Subcutaneous abdominal adipose tissue (tissue), 5 donors: ENCODE data around the gene GFI1.
"Not testable (repeated sequence)": the region's sequence is repeated elsewhere in the genome, so short reads cannot be mapped to it uniquely, and the experiment has no call there.

Source experiments
- H3K27ac ChIP-seq: one replicate; pipeline ENCODE4 v1.7.0; 2013; ENCODE audit warnings: low read depth, mild to moderate bottlenecking, inconsistent platforms, low read length, moderate library complexity
- H3K27me3 ChIP-seq, 5 donors: one replicate each; pipeline ENCODE4 v1.7.0; 2013; ENCODE audit warnings: low read length in 5 of 5, inconsistent platforms in 1 of 5; ENCODE audit not compliant: control insufficient read depth in 5 of 5, insufficient read depth in 4 of 5
- H3K36me3 ChIP-seq, 5 donors: one replicate each; pipeline ENCODE4 v1.7.0; 2013; ENCODE audit warnings: low read length in 5 of 5; ENCODE audit not compliant: control insufficient read depth in 5 of 5, insufficient read depth in 5 of 5
- H3K4me1 ChIP-seq, 5 donors: one replicate each; pipeline ENCODE4 v1.7.0; 2013; ENCODE audit warnings: low read length in 5 of 5, mild to moderate bottlenecking in 3 of 5, moderate library complexity in 1 of 5; ENCODE audit not compliant: control insufficient read depth in 5 of 5, insufficient read depth in 5 of 5
- H3K4me3 ChIP-seq, 5 donors: one replicate each; pipeline ENCODE4 v1.7.0; 2013; ENCODE audit warnings: low read length in 5 of 5, low read depth in 1 of 5
- H3K9ac ChIP-seq, 5 donors: one replicate each; pipeline ENCODE4 v1.7.0; 2013; ENCODE audit warnings: low read length in 5 of 5, mild to moderate bottlenecking in 4 of 5, moderate library complexity in 3 of 5
- H3K9me3 ChIP-seq, 5 donors: one replicate each; pipeline ENCODE4 v1.7.0; 2013; ENCODE audit warnings: low read length in 5 of 5; ENCODE audit not compliant: control insufficient read depth in 5 of 5
- donor health status: healthy.
- donor health status: healthy.
- donor health status: healthy.
- donor health status: healthy.
- donor health status: healthy.

GFI1 gene

DNA sequence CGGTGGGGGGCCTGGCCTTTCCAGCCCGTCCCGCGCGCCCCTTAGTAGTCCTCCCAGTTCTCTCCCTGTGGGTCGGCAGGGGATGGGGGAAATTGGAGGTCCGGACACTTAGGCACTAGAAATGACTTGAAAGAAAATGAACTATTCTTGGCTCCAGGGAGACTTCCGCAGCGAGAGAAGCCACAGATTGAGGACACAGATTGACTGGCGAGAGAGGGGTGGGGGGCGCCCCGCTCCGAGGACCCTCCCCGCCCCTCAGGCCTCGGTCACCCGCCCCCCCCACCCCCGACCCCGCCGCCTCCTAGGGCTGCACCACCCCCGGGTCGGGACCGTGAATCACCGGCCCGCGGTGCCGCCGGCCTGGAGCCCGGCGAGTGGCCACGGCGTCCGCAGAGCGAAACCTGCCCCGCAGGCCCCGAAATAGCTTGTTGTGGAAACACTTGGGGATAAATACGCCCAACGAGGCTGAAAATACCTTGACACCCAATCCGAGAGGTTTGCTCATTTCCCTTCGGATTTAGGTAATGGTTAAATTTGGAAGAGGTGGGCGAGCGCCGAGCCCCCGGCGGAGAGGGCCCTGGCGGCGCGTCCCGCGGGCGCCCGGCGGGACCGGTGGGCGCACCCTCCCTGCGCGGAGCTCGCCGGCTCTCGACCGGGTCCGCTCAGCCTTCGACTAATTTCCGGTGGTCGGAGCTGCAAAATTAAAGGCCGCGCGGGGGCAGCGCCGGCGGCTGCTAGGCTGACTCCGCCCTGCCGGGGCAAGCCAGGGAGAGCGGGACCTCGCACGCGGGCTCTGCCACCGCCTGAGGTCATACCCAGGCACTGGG lies at the start of gene GFI1:
TSS of gene GFI1 (minus strand) at position 675 of the 827 bp plus-strand sequence. CDS start 3,438 bp downstream, outside the sequence.
- Histone ChIP-seq H3K27me3 (peaks cover 26 to 55% (median 42%) of the 10 kb centered on the region in 5 donors), H3K27ac (no peak within 1 kb of the TSS), H3K36me3 (no peaks in the 10 kb centered on the region), H3K9ac (no peak within 1 kb of the TSS), H3K4me3 (peak within 1 kb of the TSS; percentile 55 to 73 (median 63)), H3K9me3 (no peaks in the 10 kb centered on the region), H3K4me1 (peaks cover 2 to 55% (median 52%) of the 10 kb centered on the region in 5 donors)

DNA sequence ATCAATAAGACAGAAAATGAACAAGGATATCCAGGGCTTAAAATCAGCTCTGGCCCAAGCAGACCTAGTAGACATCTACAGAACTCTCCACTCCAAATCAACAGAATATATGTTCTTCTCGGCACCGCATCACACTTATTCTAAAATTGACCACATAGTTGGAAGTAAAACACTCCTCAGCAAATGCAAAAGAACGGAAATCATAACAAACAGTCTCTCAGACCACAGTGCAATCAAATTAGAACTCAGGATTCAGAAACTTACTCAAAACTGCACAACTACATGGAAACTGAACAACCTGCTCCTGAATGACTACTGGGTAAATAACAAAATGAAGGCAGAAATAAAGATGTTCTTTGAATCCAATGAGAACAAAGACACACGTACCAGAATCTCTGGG lies 45.6 kb upstream of the GFI1 start:
- H3K27ac ChIP-seq, H3K9ac ChIP-seq, H3K36me3 ChIP-seq: not testable (repeated sequence)

DNA sequence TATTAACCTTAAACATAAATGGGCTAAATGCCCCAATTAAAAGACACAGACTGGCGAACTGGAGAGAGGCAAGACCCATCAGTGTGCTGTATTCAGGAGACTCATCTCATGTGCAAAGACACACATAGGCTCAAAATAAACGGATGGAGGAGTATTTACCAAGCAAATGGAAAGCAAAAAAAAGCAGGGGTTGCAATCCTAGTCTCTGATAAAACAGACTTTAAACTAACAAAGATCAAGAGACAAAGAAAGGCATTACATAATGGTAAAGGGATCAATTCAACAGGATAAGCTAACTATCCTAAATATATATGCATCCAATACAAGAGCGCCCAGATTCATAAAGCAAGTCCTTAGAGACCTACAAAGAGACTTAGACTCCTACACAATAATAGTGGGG lies 45.2 kb upstream of the GFI1 start:
- H3K27me3 ChIP-seq, H3K9ac ChIP-seq, H3K27ac ChIP-seq: not testable (repeated sequence)

More for the DNA sequence above, 45.6 kb upstream of the GFI1 start:
- H3K27me3 ChIP-seq, H3K4me1 ChIP-seq, H3K4me3 ChIP-seq, H3K9me3 ChIP-seq: not testable (repeated sequence)

DNA sequence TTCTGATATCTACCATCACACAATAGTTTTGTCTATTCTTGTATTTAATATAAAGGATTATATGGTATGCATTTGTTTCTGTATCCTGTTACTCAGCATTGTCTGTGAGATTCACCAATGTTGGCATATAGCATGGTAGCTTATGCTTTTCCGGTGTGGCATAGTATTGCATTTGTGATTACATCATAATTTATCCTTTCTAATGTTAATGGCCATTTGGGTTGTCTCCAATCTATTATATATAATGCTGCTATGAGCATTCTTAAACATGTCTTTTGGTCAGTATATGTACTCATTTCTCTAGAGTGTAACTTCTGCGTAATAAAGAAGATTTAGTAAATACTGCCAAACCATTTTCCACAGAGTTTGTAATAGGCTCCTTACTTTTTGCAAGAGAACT lies 40.9 kb upstream of the GFI1 start:
- H3K4me1 ChIP-seq: no peaks in the 10 kb centered on the region
- no peaks in the 10 kb centered on the region for H3K9me3 ChIP-seq
- H3K9ac ChIP-seq: no peak overlapping the region
- no peaks in the 10 kb centered on the region for H3K27me3 ChIP-seq
- no peak overlapping the region for H3K4me3 ChIP-seq
- peaks cover 0 to 6% (median 3%) of the 10 kb centered on the region in 5 donors for H3K36me3 ChIP-seq
- H3K27ac ChIP-seq: no peak overlapping the region

More for the DNA sequence above, 45.2 kb upstream of the GFI1 start:
- not testable (repeated sequence) for H3K9me3 ChIP-seq, H3K36me3 ChIP-seq, H3K4me1 ChIP-seq, H3K4me3 ChIP-seq

DNA sequence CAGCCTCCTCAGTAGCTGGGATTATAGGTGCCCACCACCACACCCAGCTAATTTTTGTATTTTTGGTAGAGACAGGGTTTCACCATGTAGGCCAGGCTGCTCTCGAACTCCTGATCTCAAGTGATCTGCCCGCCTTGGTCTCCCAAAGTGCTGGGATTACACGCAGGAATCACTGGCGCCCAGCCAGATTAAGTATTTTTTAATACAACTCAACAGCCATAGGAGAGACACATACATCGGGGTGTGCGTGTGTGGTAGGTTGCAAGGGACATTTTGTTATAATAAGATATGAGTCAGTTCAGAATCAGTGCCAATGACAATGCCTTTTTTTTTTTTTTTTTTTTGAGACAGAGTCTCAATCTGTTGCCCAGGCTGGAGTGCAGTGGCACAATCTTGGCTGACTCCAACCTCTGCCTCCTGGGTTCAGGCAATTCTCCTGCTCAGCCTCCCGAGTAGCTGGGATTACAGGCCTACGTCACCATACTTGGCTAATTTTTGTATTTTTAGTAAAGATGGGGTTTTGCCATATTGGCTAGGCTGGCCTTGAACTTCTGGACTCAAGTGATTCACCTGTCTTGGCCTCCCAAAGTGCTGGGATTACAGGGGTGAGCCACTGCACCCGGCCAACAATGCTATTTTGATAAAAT lies 38.3 kb upstream of the GFI1 start:
- H3K27ac ChIP-seq, H3K4me3 ChIP-seq, H3K36me3 ChIP-seq, H3K4me1 ChIP-seq, H3K9me3 ChIP-seq, H3K9ac ChIP-seq, H3K27me3 ChIP-seq: not testable (repeated sequence)

DNA sequence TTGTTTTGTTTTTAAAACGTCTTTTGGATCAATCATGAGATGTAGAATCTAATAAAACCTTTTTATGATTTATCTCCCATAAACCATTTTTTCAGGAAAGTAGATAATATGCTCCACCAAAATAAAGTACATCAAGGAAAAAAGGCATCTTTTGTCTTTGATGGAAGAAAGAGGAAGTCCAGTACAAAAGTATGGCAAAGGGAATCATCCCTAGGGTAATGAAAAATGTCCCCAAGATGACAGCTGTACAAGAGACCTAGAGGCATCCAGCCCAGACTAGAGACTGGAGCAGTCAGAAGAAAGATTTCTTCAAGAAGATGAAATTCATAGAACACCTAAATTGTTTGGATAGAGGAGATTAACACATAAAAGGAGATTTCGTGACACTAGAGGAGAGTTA lies 32.3 kb upstream of the GFI1 start:
- no peak overlapping the region for H3K9ac ChIP-seq
- no peaks in the 10 kb centered on the region for H3K4me1 ChIP-seq
- no peaks in the 10 kb centered on the region for H3K9me3 ChIP-seq
- no peak overlapping the region for H3K4me3 ChIP-seq
- no peaks in the 10 kb centered on the region for H3K27me3 ChIP-seq
- H3K36me3 ChIP-seq: peaks cover 0 to 5% (median 2%) of the 10 kb centered on the region in 5 donors
- no peak overlapping the region for H3K27ac ChIP-seq

DNA sequence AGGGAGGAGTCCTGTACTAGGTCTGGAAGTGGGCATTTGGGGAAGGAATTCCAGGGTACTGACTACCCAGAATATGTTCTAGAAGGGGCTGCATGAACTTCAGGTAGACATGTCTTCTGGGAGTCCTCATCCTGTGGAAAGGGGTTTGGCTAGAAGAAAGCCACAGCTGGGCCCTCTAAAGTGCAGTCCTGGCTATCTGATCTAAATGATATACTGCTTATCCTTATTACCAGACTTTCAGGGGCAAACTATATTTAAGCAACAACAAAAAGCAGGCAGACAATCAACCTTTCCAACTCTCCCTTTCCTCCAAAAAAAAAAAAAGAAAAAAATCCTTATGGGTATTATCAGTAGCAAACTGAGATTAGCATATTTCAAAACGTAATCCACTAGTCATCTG lies 29.8 kb upstream of the GFI1 start:
- Histone ChIP-seq H3K9me3 (no peaks in the 10 kb centered on the region), H3K27me3 (no peaks in the 10 kb centered on the region), H3K4me3 (no peak overlapping the region), H3K27ac (no peak overlapping the region), H3K4me1 (no peaks in the 10 kb centered on the region), H3K9ac (no peak overlapping the region), H3K36me3 (peaks cover 0 to 7% (median 2%) of the 10 kb centered on the region in 5 donors)

DNA sequence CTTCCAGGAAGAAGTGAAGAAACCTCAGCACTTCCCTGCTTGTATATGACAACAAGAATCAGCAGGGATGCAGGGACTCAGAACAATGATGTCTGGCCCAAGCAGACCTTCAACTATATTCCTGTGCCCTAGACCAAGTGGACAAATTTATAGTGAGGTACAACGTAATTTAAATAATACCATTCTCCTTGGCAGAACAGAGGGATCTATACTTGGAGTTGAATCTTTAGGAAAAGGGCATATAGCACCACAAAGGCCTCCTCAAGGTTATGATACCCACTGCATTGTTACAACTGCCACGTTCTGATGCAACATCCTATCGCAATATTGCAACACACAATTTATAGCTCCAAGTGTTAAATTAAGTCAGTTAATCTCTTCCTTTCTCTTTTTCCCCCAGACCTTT lies 29.1 kb upstream of the GFI1 start:
- Histone ChIP-seq H3K27ac (no peak overlapping the region), H3K9ac (no peak overlapping the region), H3K4me3 (no peak overlapping the region)

DNA sequence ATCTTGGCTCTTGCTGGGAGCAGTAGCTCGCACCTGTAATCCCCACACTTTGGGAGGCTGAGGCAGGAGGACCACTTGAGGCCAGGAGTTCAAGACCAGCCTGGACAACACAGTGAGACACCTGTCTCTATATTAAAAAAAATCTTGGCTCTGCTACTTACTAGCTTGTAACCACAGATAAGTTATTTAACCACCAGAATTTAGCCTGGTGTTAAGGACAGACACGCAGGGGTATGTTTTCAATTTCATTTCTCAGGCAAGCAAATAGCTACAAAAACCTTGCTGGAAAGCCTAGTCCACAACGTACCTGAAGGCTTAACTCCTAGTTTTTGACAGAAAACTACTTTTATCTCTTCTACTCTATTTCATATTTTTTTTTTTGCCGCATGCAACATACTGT lies 24.8 kb upstream of the GFI1 start:
- H3K9me3 ChIP-seq: no peaks in the 10 kb centered on the region
- H3K4me1 ChIP-seq: no peaks in the 10 kb centered on the region
- no peak overlapping the region for H3K4me3 ChIP-seq
- no peak overlapping the region for H3K9ac ChIP-seq
- no peaks in the 10 kb centered on the region for H3K27me3 ChIP-seq
- peaks cover 0 to 4% (median 0%) of the 10 kb centered on the region in 5 donors for H3K36me3 ChIP-seq
- no peak overlapping the region for H3K27ac ChIP-seq

More for the DNA sequence above, 29.1 kb upstream of the GFI1 start:
- peaks cover 0 to 7% (median 2%) of the 10 kb centered on the region in 5 donors for H3K36me3 ChIP-seq
- no peaks in the 10 kb centered on the region for H3K4me1 ChIP-seq
- H3K9me3 ChIP-seq: no peaks in the 10 kb centered on the region
- no peaks in the 10 kb centered on the region for H3K27me3 ChIP-seq

DNA sequence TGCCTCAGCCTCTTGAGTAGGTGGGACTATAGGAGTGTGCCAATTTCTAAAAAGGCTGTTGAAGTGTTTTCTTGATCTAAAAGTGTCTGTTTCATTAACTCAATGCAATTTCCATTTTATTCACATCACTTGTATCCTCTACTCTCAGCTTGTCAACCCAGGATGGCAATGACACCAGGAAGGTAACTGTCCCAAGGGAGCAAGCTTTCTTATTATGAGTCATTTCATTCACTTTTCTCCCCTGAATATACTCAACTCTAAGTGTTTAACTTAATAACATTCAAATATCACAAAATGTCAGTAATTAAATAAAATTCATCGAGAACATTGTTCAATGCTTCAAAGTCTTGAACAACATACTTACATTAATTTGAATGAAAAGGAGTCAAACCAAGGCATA lies 22.9 kb upstream of the GFI1 start:
- H3K9me3 ChIP-seq: no peaks in the 10 kb centered on the region
- H3K4me1 ChIP-seq: no peaks in the 10 kb centered on the region
- H3K4me3 ChIP-seq: no peak overlapping the region
- H3K27ac ChIP-seq: no peak overlapping the region
- H3K9ac ChIP-seq: no peak overlapping the region
- H3K36me3 ChIP-seq: peaks cover 0 to 4% (median 0%) of the 10 kb centered on the region in 5 donors
- no peaks in the 10 kb centered on the region for H3K27me3 ChIP-seq
